DLD1 (cell line): ENCODE results near the gene VPS13C.

Source experiments
- in situ Hi-C: cut with HindIII; loops from 2 replicates; pipeline ENCODE4 v1.10.0; 2017; ENCODE audit warnings: low sequenced_read_pairs

The VPS13C gene

GRCh38 chr15:61822511-61822910 is 237.7 kb downstream of the VPS13C start:
- in situ Hi-C loops = no loop called here

- in situ Hi-C loops = no loop called here
Observed at GRCh38 chr15:61820951-61821350, 239.3 kb downstream of the VPS13C start.

- in situ Hi-C loops = no loop called here
Observed at GRCh38 chr15:61820212-61820611, 240.0 kb downstream of the VPS13C start.

- in situ Hi-C loops = no loop called here
Observed at GRCh38 chr15:61819386-61819785, 240.9 kb downstream of the VPS13C start.

- in situ Hi-C loops = no loop called here
Observed at GRCh38 chr15:61818801-61819200, 241.4 kb downstream of the VPS13C start.

- in situ Hi-C loops = no loop called here
Observed at GRCh38 chr15:61816856-61817255, 243.4 kb downstream of the VPS13C start.

GRCh38 chr15:61815356-61816083 is 244.7 kb downstream of the VPS13C start:
- in situ Hi-C loops = no loop called here

- in situ Hi-C loops = no loop called here
Observed at GRCh38 chr15:61812476-61812875, 247.8 kb downstream of the VPS13C start.

- in situ Hi-C loops = no loop called here
Observed at GRCh38 chr15:61811952-61812351, 248.3 kb downstream of the VPS13C start.

- in situ Hi-C loops = no loop called here
Observed at GRCh38 chr15:61809216-61809615, 251.0 kb downstream of the VPS13C start.

- in situ Hi-C loops = no loop called here
Observed at GRCh38 chr15:61807281-61807929, 252.8 kb downstream of the VPS13C start.
